Chondrocyte (in vitro differentiated cells): Measurements from ENCODE around the gene ATF4. TPM values are rescaled to one million over a fixed set of nuclear protein-coding genes. Genes with fewer than 3 reads are reported as not detected.

ENCODE experiments used
- DNase-seq: peaks from one replicate; pipeline ENCODE4 v3.0.0; 2021; ENCODE audit warnings: mixed read lengths, low spot score
- H3K27ac Mint-ChIP-seq: one replicate; pipeline ENCODE4 v1.8.0; 2021; ENCODE audit warnings: mild to moderate bottlenecking, moderate library complexity, mixed read lengths; ENCODE audit not compliant: unreplicated experiment
- H3K27me3 Mint-ChIP-seq: 2 replicates; pipeline ENCODE4 v1.8.0; 2021; ENCODE audit warnings: low read depth, mixed read lengths
- H3K36me3 Mint-ChIP-seq: 2 replicates; pipeline ENCODE4 v1.8.0; 2021; ENCODE audit warnings: low read depth, mixed read lengths
- H3K4me1 Mint-ChIP-seq: 2 replicates; pipeline ENCODE4 v1.8.0; 2021; ENCODE audit warnings: low read depth, mild to moderate bottlenecking, mixed read lengths
- H3K4me3 Mint-ChIP-seq: one replicate; pipeline ENCODE4 v1.8.0; 2021; ENCODE audit warnings: mild to moderate bottlenecking, moderate library complexity, mixed read lengths; ENCODE audit not compliant: unreplicated experiment
- H3K9me3 Mint-ChIP-seq: 2 replicates; pipeline ENCODE4 v1.8.0; 2021; ENCODE audit warnings: low read depth, mixed read lengths
- CTCF ChIP-seq: fragments of 200-600 bp; sonication (generic); IDR thresholded peaks from 2 replicates; pipeline ENCODE4 v1.5.0; 2021; ENCODE audit warnings: antibody characterized with exemption, mild to moderate bottlenecking, moderate library complexity
- total RNA-seq: library from RNA; stranded (reverse); gene quantifications from 3 replicates; pipeline ENCODE4 v1.2.1, GENCODE V29; 2021

The ATF4 gene
- total RNA-seq, 1 donor from 2014 or later, result 541 TPM

GRCh38 chr22:39530692-39531331, 10.4 kb downstream of the ATF4 start:
- H3K4me3 Mint-ChIP-seq, result peak overlapping the region; percentile 45
- H3K4me1 Mint-ChIP-seq, result peaks cover 53% of the 10 kb centered on the region

GRCh38 chr22:39532215-39533073, 12.1 kb downstream of the ATF4 start, which contains the start of gene RPS19BP1:
TSS of gene RPS19BP1 (minus strand) at chr22:39532748. CDS start at chr22:39532738, 10 bp downstream.
- H3K27me3 Mint-ChIP-seq, result no peaks in the 10 kb centered on the region
- H3K36me3 Mint-ChIP-seq, result peaks cover 5% of the 10 kb centered on the region
- peak; percentile 98 for DNase-seq
- H3K4me3 Mint-ChIP-seq, result peak within 1 kb of the TSS; percentile 90
- peak within 1 kb of the TSS; percentile 86 for H3K27ac Mint-ChIP-seq
- TF ChIP-seq CTCF, result peak; percentile 32
- no peaks in the 10 kb centered on the region for H3K9me3 Mint-ChIP-seq
- H3K4me1 Mint-ChIP-seq, result peaks cover 48% of the 10 kb centered on the region

More at GRCh38 chr22:39530692-39531331, 10.4 kb downstream of the ATF4 start:
- Mint-ChIP-seq H3K9me3 (no peaks in the 10 kb centered on the region), H3K27me3 (no peaks in the 10 kb centered on the region), H3K36me3 (peaks cover 5% of the 10 kb centered on the region), H3K27ac (peak overlapping the region; percentile 86)
- TF ChIP-seq CTCF, result peak; percentile 66
- DNase-seq, result no peak

DNA sequence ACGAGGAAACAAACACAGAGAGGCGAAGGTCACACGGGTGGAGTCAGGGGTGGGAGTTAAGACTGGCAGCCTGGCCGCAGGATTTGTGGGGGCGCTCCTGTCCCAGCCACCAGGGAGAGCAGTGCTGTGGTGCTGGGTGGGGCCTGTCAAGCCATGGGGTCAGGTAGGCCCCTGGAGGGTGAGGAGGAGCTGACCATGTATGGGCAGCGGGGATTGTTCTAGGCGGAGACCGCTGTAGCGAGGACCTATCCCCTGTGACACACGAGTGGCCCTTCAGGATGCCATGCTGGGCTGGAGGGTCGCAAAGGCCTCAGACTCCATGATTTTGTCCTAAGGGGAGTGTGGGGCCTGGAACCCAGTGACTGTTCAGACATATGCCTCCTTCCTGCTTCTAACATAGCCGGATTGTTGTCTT, 13.7 kb downstream of the ATF4 start:
- no peak for TF ChIP-seq CTCF
- Mint-ChIP-seq H3K4me3 (no peak overlapping the region), H3K36me3 (peaks cover 5% of the 10 kb centered on the region), H3K9me3 (no peaks in the 10 kb centered on the region), H3K4me1 (peaks cover 39% of the 10 kb centered on the region), H3K27ac (no peak overlapping the region), H3K27me3 (no peaks in the 10 kb centered on the region)
- DNase-seq, result no peak

- Mint-ChIP-seq H3K36me3 (peaks cover 5% of the 10 kb centered on the region), H3K27ac (no peak overlapping the region), H3K9me3 (no peaks in the 10 kb centered on the region), H3K27me3 (no peaks in the 10 kb centered on the region), H3K4me3 (no peak overlapping the region), H3K4me1 (peaks cover 32% of the 10 kb centered on the region)
- TF ChIP-seq CTCF, result peak; percentile 100
- no peak for DNase-seq
These were observed 14.4 kb downstream of the ATF4 start for GRCh38 chr22:39534591-39535356.

- Mint-ChIP-seq H3K27me3 (peaks cover 3% of the 10 kb centered on the region), H3K27ac (no peak overlapping the region), H3K9me3 (no peaks in the 10 kb centered on the region), H3K36me3 (peaks cover 2% of the 10 kb centered on the region), H3K4me1 (peaks cover 26% of the 10 kb centered on the region), H3K4me3 (no peak overlapping the region)
- no peak for DNase-seq
- no peak for TF ChIP-seq CTCF
These were observed 15.0 kb downstream of the ATF4 start for GRCh38 chr22:39535357-39535725.
